ENCODE data around the gene BSCL2. TPM values are rescaled to one million over a fixed set of nuclear protein-coding genes. Genes with fewer than 3 reads are reported as not detected.

Gene BSCL2
- total and polyA plus RNA-seq, 2 of the 13 experiments (the other 11 are each of a cell fraction or from before 2014, with no cell fraction given), result 19.5 to 21.1 TPM

DNA sequence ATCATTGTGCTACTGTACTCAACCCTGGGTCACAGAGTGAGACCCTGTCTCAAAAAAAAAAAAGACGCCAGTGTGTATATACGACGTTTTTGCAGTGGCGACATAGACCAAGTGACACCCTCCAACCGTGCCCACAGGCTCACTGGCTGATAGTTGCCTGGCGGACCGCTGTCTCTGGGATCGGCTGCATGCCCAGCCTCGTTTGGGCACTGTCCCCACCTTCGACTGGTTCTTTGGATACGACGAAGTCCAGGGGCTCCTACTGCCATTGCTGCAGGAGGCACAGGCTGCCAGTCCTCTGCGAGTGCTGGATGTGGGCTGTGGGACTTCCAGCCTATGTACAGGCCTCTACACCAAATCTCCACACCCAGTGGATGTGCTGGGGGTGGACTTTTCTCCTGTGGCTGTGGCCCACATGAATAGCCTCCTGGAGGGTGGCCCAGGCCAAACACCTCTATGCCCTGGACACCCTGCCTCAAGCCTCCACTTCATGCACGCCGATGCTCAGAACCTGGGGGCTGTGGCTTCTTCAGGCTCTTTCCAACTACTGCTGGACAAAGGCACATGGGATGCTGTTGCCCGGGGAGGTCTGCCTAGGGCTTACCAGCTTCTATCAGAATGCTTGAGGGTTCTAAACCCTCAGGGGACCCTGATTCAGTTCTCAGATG, 40.8 kb downstream of the BSCL2 start:
- POLR2A ChIA-PET, result interaction anchor here (0.8 to 6.6 kb wide), 23 partner anchors 9 to 175 kb away, joined by 3 to 186 read pairs (median 24); partner anchors contain the start of genes B3GAT3, EEF1G, GANAB and HNRNPUL2
- TF ChIP-seq CHD4 (IDR thresholded peaks at IDR 0.05; ENCODE audit: borderline replicate concordance, low read length) (no peak), MAF1 (CRISPR knock-in tag; IDR thresholded peaks at IDR 0.05; ENCODE audit: borderline replicate concordance) (0 out of 2 replicates have a peak, but pooled peaks have one; percentile 49), PTBP1 (IDR thresholded peaks at IDR 0.05; ENCODE audit: low read depth, low read length, poor library complexity, severe bottlenecking) (no peak), ZNF891 (CRISPR knock-in tag; IDR thresholded peaks at IDR 0.05) (peak; percentile 60; the same call in 1 of the 2 replicates), GABPB1 (CRISPR knock-in tag; IDR thresholded peaks at IDR 0.05) (no peak), JARID2 (CRISPR knock-in tag; IDR thresholded peaks at IDR 0.05; ENCODE audit: insufficient replicate concordance) (peak; percentile 12), NRL (CRISPR knock-in tag; IDR thresholded peaks at IDR 0.05; ENCODE audit: borderline replicate concordance) (peak; percentile 76; the same call in 1 of the 2 replicates), ZNF232 (CRISPR knock-in tag; IDR thresholded peaks at IDR 0.05; ENCODE audit: borderline replicate concordance) (0 out of 2 replicates have a peak, but pooled peaks have one; percentile 50), NCOA5 (CRISPR knock-in tag; IDR thresholded peaks at IDR 0.05) (0 out of 2 replicates have a peak, but pooled peaks have one; percentile 74), KDM1A (CRISPR knock-in tag; IDR thresholded peaks at IDR 0.05) (no peak), CHCHD3 (CRISPR knock-in tag; IDR thresholded peaks at IDR 0.05) (no peak), ISX (CRISPR knock-in tag; conservative IDR thresholded peaks at IDR 0.05) (0 out of 2 replicates have a peak, but pooled peaks have one; percentile 45), ZNF143 (CRISPR knock-in tag; IDR thresholded peaks at IDR 0.05) (peak; percentile 37; the same call in 1 of the 2 replicates), RCOR2 (CRISPR knock-in tag; IDR thresholded peaks at IDR 0.05) (no peak), MED1 (CRISPR knock-in tag; IDR thresholded peaks at IDR 0.05) (peak; percentile 37; the same call in 1 of the 2 replicates), ZNF749 (CRISPR knock-in tag; IDR thresholded peaks at IDR 0.05; ENCODE audit: borderline replicate concordance) (no peak)
- TF ChIP-seq, protein P1, sequence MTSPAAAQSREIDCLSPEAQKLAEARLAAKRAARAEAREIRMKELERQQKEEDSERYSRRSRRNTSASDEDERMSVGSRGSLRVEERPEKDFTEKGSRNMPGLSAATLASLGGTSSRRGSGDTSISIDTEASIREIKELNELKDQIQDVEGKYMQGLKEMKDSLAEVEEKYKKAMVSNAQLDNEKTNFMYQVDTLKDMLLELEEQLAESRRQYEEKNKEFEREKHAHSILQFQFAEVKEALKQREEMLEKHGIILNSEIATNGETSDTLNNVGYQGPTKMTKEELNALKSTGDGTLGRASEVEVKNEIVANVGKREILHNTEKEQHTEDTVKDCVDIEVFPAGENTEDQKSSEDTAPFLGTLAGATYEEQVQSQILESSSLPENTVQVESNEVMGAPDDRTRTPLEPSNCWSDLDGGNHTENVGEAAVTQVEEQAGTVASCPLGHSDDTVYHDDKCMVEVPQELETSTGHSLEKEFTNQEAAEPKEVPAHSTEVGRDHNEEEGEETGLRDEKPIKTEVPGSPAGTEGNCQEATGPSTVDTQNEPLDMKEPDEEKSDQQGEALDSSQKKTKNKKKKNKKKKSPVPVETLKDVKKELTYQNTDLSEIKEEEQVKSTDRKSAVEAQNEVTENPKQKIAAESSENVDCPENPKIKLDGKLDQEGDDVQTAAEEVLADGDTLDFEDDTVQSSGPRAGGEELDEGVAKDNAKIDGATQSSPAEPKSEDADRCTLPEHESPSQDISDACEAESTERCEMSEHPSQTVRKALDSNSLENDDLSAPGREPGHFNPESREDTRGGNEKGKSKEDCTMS (CRISPR knock-in tag; conservative IDR thresholded peaks at IDR 0.05), result no peak

More for the DNA sequence above, 40.8 kb downstream of the BSCL2 start:
- Histone ChIP-seq H3K9me3 (ENCODE audit: low read length) (no peaks in the 10 kb centered on the region), H3K4me3 (replicated peaks in 1 of 3; ENCODE audit: insufficient read depth in 1 of 3, low read depth in 2 of 3, low read length in 3 of 3) (peak overlapping the region; percentile 69 to 97 (median 91)), H3K27me3 (ENCODE audit: control insufficient read depth in 1 of 2, insufficient read depth in 2 of 2, low read length in 2 of 2) (no peaks in the 10 kb centered on the region; a peak in 1 of 5 replicates), H4K20me1 (ENCODE audit: insufficient read depth, low read length) (no peaks in the 10 kb centered on the region; the same call in none of the 2 replicates), H3K9ac (ENCODE audit: insufficient read depth, low read depth, low read length) (peak overlapping the region; percentile 91), H2AFZ (ENCODE audit: low read length) (no peak overlapping the region), H3K4me2 (ENCODE audit: low read depth, low read length) (peak overlapping the region; percentile 85), H3K27ac (ENCODE audit: extremely low read length, insufficient read depth, low read length) (peak overlapping the region; percentile 84), H3K4me1 (ENCODE audit: insufficient read depth, low read length) (peaks cover 57% of the 10 kb centered on the region), H3K36me3 (replicated peaks in 1 of 2; ENCODE audit: control insufficient read depth in 1 of 2, insufficient read depth in 2 of 2, low read length in 2 of 2) (peaks cover 0 to 15% of the 10 kb centered on the region in 2 experiments; a peak in 2 of 5 replicates), H3K79me2 (ENCODE audit: insufficient read depth, low read length) (peaks cover 42% of the 10 kb centered on the region)
- WGBS (ENCODE audit: low lambda C conversion rate), result 28% methylated on average over 4 of the region's 16 CpGs
- CTCF ChIA-PET (ENCODE audit: low intra/inter-chr PET ratio, low total read pairs), result no interaction called here
- intact Hi-C loops (cut with micrococcal nuclease; ENCODE audit: unreplicated experiment) (no loop called here), in situ Hi-C loops (cut with HindIII; ENCODE audit: extremely low pct_ligation_motif_present, low pct_unique_long_range_greater_than_20kb) (no loop called here)
- BruUV-seq (replicated peaks), result no TSS peak
- no peak for DNase-seq (ENCODE audit: low spot score)
- no peak for FAIRE-seq
- ATAC-seq, result peak; percentile 1

Data from HepG2 (cell line).